MCF 10A (cell line): Measurements from ENCODE around the gene PTPRG. TPM values are rescaled to one million over a fixed set of nuclear protein-coding genes. Genes with fewer than 3 reads are reported as not detected.

Experiments
- BruUV-seq: library from RNA; stranded (reverse); fragments of 400-500 nt; replicated peaks from 2 replicates; lab custom pipeline; 2021; lab: Mats Ljungman, UMichigan
- CTCF ChIA-PET: fragments of 300-600 bp; sonication (Branson Sonifier 250); formaldehyde crosslinking; extraction: SDS; loops from one replicate; lab custom pipeline; 2021; ENCODE audit warnings: antibody characterized with exemption, inconsistent platforms; lab: Yijun Ruan, JAX
- POLR2A ChIA-PET: fragments of 300-600, 350-650 bp; sonication (Branson Sonifier 250); formaldehyde crosslinking; extraction: SDS; loops from one replicate; lab custom pipeline; 2020; ENCODE audit warnings: antibody characterized with exemption, inconsistent platforms; lab: Yijun Ruan, JAX
- DNase-seq: peaks from one replicate; pipeline ENCODE4 v3.0.0-alpha.2; 2018; ENCODE audit not compliant: unreplicated experiment
- H3K27ac Mint-ChIP-seq: one replicate; pipeline ENCODE4 v1.8.0; 2022; ENCODE audit warnings: mild to moderate bottlenecking, low read depth, mixed read lengths; ENCODE audit not compliant: unreplicated experiment
- H3K27me3 Mint-ChIP-seq: one replicate; pipeline ENCODE4 v1.8.0; 2022; ENCODE audit warnings: mixed read lengths; ENCODE audit not compliant: insufficient read depth, unreplicated experiment
- H3K36me3 Mint-ChIP-seq: one replicate; pipeline ENCODE4 v1.8.0; 2022; ENCODE audit warnings: mild to moderate bottlenecking, moderate library complexity, mixed read lengths; ENCODE audit not compliant: insufficient read depth, unreplicated experiment
- H3K4me1 Mint-ChIP-seq: one replicate; pipeline ENCODE4 v1.8.0; 2022; ENCODE audit warnings: mixed read lengths; ENCODE audit not compliant: insufficient read depth, unreplicated experiment
- H3K4me3 Mint-ChIP-seq: one replicate; pipeline ENCODE4 v1.8.0; 2022; ENCODE audit warnings: mild to moderate bottlenecking, moderate library complexity, mixed read lengths; ENCODE audit not compliant: unreplicated experiment
- H3K9me3 Mint-ChIP-seq: one replicate; pipeline ENCODE4 v1.8.0; 2022; ENCODE audit warnings: mixed read lengths; ENCODE audit not compliant: unreplicated experiment
- intact Hi-C: fragments of 100-400 bp; cut with micrococcal nuclease; formaldehyde crosslinking; loops from 2 replicates; pipeline ENCODE4 v1.14.1; 2022
- total RNA-seq: library from RNA; stranded (reverse); gene quantifications from 2 replicates; pipeline ENCODE4 v1.2.3, GENCODE V29; 2022
- TF ChIP-seq, protein P1 (sequence below): fragments of 200-600 bp; IDR thresholded peaks from one replicate; pipeline ENCODE4 v1.8.0; 2022; ENCODE audit warnings: antibody characterized with exemption, mild to moderate bottlenecking; ENCODE audit not compliant: unreplicated experiment

PTPRG gene
- total RNA-seq, 1 experiment from 2014 or later = 54.5 TPM

DNA sequence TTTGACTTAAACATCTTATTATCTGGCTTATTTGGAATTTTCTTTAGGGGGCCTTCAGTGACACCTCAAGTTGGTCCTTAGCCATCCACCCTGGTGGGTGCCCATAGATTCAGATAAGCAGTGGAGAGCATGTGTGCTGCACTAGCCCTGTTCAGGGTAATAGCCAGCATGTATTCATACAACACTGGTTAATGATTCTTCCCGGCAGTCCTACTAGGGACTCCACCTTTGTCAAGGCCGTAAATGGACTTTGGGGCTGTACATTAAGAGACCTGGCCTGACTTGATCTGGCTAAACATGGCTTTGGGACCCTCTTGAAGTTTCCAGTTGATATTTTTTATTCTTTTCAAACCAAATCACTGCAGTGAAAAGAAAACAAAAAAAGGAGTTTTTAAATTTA lies 125.8 kb downstream of the PTPRG start:
- TF ChIP-seq, protein P1, sequence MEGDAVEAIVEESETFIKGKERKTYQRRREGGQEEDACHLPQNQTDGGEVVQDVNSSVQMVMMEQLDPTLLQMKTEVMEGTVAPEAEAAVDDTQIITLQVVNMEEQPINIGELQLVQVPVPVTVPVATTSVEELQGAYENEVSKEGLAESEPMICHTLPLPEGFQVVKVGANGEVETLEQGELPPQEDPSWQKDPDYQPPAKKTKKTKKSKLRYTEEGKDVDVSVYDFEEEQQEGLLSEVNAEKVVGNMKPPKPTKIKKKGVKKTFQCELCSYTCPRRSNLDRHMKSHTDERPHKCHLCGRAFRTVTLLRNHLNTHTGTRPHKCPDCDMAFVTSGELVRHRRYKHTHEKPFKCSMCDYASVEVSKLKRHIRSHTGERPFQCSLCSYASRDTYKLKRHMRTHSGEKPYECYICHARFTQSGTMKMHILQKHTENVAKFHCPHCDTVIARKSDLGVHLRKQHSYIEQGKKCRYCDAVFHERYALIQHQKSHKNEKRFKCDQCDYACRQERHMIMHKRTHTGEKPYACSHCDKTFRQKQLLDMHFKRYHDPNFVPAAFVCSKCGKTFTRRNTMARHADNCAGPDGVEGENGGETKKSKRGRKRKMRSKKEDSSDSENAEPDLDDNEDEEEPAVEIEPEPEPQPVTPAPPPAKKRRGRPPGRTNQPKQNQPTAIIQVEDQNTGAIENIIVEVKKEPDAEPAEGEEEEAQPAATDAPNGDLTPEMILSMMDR = no peak
- Mint-ChIP-seq H3K27ac (peak overlapping the region; percentile 4), H3K9me3 (no peaks in the 10 kb centered on the region), H3K4me3 (no peak overlapping the region), H3K4me1 (peaks cover 57% of the 10 kb centered on the region), H3K36me3 (peaks cover 25% of the 10 kb centered on the region), H3K27me3 (no peaks in the 10 kb centered on the region)
- CTCF ChIA-PET = interaction anchor here (0.7 to 1.2 kb wide), 3 partner anchors 14 to 58 kb away, joined by 3 to 4 read pairs (median 3); no protein-coding TSS in a partner anchor
- POLR2A ChIA-PET = interaction anchor here (1.6 to 3.3 kb wide), 4 partner anchors 10 to 126 kb away, joined by 5 to 22 read pairs (median 10); partner anchors contain the start of gene PTPRG
- BruUV-seq = no TSS peak
- intact Hi-C loops = loop anchor here (5.0 kb wide), 1 partner anchor 125 kb away; the partner anchor contains the start of gene PTPRG
- no peak for DNase-seq

DNA sequence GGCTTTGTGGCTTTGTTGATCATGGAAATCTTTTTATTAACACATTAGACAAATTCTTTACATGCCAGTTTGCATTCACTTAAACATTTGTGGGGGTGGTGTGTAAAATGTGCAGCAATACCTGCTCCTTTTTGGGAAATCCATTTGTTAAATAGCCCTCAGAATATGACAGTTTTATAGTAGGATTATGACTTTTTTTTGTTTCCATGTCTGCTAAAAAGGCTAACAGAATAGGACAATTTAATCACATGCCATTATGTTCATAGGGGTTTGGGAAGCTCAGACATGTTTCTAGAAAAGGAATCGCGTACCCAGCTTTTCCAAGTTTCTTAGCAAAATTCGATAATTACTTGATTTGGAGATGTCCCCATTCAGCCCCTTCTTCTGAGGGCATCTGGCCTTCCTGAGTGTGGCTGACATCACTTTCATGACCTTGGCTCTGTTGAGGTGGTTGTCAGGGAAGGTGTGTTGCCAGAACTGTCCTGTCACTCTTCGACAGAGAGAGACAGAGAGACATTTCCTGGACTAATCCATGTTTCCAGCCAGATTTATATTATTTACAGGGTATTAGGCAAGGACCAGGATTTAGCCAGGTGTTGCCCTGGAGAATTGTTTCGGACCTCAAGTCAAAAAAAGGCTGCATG lies 126.4 kb downstream of the PTPRG start:
- ChIA-PET CTCF (interaction anchor here (0.6 to 1.0 kb wide), 3 partner anchors 9 to 123 kb away, joined by 3 read pairs; no protein-coding TSS in a partner anchor), POLR2A (interaction anchor here (1.4 to 2.2 kb wide), 3 partner anchors 9 to 14 kb away, joined by 4 to 9 read pairs (median 9); no protein-coding TSS in a partner anchor)
- H3K36me3 Mint-ChIP-seq = peaks cover 21% of the 10 kb centered on the region
- no TSS peak for BruUV-seq
- H3K4me1 Mint-ChIP-seq = peaks cover 51% of the 10 kb centered on the region
- no peak overlapping the region for H3K27ac Mint-ChIP-seq
- DNase-seq = no peak
- TF ChIP-seq, protein P1 = no peak
- intact Hi-C loops = loop anchor here (5.0 kb wide), 1 partner anchor 125 kb away; the partner anchor contains the start of gene PTPRG
- no peaks in the 10 kb centered on the region for H3K27me3 Mint-ChIP-seq
- H3K9me3 Mint-ChIP-seq = no peaks in the 10 kb centered on the region
- H3K4me3 Mint-ChIP-seq = no peak overlapping the region

DNA sequence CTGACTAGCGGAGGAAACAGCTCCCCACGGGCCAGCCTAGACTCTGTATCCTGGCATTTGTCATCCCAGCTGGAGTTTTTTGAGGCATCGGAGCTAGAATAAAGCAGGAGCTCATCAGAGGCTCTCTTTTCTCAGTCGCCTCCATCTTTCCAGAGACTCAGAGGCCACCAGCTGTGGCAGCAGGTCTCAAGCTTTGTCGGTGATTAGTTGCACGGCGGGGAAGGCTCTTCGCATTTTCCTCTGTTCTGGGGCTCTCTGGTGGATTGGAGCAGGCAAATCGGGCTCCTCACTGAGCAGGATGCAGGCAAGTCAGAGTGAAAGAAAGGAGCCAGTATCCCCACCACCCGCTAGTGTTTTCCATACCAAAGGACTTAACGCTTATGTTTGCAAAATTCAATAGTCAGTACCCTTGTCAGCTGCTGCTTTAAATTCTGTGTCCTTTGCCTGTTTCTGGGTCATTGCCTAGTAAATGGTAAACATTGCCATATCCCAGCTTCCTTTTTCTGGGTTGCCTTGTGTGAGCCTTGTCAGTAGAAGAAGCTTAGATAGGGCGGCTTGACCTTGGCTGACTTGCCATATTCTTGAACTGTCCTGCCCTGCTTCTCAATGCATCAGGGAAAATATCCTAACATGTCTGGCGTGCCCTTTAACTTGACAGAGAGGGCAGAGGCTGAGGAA lies 127.1 kb downstream of the PTPRG start:
- peaks cover 21% of the 10 kb centered on the region for H3K36me3 Mint-ChIP-seq
- intact Hi-C loops = loop anchor here (5.0 kb wide), 1 partner anchor 126 kb away; the partner anchor contains the start of gene PTPRG
- DNase-seq = no peak
- no peaks in the 10 kb centered on the region for H3K27me3 Mint-ChIP-seq
- peaks cover 44% of the 10 kb centered on the region for H3K4me1 Mint-ChIP-seq
- no TSS peak for BruUV-seq
- CTCF ChIA-PET = interaction anchor here (0.6 to 1.0 kb wide), 3 partner anchors 8 to 123 kb away, joined by 3 read pairs; no protein-coding TSS in a partner anchor
- no peak overlapping the region for H3K27ac Mint-ChIP-seq
- POLR2A ChIA-PET = interaction anchor here (0.8 to 2.2 kb wide), 4 partner anchors 9 to 41 kb away, joined by 3 to 9 read pairs (median 6); no protein-coding TSS in a partner anchor
- H3K4me3 Mint-ChIP-seq = no peak overlapping the region
- TF ChIP-seq, protein P1 = no peak
- no peaks in the 10 kb centered on the region for H3K9me3 Mint-ChIP-seq

DNA sequence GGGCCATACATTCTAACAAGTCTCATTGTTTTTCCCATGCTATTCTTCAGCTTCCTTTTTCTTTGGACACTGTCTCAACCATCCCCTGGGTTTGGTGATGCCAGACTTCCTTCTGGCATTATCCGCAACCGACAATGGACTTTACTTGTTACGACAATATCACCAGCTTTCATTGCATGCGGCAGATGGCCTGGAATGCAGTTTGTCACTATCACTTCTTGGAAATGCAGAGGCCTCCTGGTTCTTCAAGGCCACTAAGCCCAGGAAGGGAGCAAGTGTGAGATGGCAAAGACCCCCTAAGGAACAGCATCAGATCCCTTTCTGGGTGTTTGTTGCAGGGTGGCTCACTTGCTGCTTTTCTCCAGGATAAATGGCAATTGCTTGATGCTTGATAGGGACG lies 128.6 kb downstream of the PTPRG start:
- CTCF ChIA-PET = interaction anchor here (0.6 to 1.0 kb wide), 2 partner anchors 125 to 1255 kb away, joined by 3 to 4 read pairs; no protein-coding TSS in a partner anchor
- intact Hi-C loops = no loop called here
- POLR2A ChIA-PET = interaction anchor here (0.8 to 1.2 kb wide), 3 partner anchors 11 to 158 kb away, joined by 3 read pairs; no protein-coding TSS in a partner anchor
- Mint-ChIP-seq H3K4me1 (peaks cover 43% of the 10 kb centered on the region), H3K27me3 (no peaks in the 10 kb centered on the region), H3K9me3 (no peaks in the 10 kb centered on the region), H3K36me3 (peaks cover 21% of the 10 kb centered on the region), H3K27ac (no peak overlapping the region), H3K4me3 (no peak overlapping the region)
- no peak for DNase-seq
- BruUV-seq = no TSS peak
- TF ChIP-seq, protein P1 = no peak
